Measurements from ENCODE around the gene JARID2. TPM values are rescaled to one million over a fixed set of nuclear protein-coding genes. Genes with fewer than 3 reads are reported as not detected.

The JARID2 gene
- total and polyA plus RNA-seq, 12 donors, result 2.3 to 11.6 (median 8.7) TPM

DNA sequence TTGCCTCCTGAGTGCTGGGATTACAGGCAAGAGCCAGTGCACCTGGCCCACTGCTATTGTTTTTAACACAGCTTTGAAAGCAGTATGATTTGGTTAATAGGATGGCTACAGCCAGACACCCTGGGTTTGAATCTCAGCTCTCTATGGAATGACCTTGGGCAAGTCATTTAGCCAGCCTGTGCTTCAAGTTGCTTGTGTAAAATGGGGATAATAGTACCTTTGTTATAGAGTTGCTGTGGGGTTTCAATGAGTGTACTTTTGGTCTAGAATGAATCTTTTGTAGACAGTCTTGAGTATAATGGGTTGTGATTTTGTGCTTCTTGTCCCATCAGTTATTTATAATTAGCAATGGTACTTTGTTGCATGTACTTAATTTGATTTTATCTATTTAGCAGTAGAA, 70.9 kb downstream of the JARID2 start:
- Histone ChIP-seq H3K4me1 (peaks cover 12 to 62% (median 46%) of the 10 kb centered on the region in 9 donors), H3K4me3 (no peak overlapping the region), H3K9me3 (no peaks in the 10 kb centered on the region), H3K27me3 (no peaks in the 10 kb centered on the region), H3K27ac (no peak overlapping the region), H3K36me3 (no peaks in the 10 kb centered on the region)
- ATAC-seq (no peak), DNase-seq (no peak)
- intact Hi-C loops (cut with DNase I), result no loop called here
- TF ChIP-seq, protein P1, sequence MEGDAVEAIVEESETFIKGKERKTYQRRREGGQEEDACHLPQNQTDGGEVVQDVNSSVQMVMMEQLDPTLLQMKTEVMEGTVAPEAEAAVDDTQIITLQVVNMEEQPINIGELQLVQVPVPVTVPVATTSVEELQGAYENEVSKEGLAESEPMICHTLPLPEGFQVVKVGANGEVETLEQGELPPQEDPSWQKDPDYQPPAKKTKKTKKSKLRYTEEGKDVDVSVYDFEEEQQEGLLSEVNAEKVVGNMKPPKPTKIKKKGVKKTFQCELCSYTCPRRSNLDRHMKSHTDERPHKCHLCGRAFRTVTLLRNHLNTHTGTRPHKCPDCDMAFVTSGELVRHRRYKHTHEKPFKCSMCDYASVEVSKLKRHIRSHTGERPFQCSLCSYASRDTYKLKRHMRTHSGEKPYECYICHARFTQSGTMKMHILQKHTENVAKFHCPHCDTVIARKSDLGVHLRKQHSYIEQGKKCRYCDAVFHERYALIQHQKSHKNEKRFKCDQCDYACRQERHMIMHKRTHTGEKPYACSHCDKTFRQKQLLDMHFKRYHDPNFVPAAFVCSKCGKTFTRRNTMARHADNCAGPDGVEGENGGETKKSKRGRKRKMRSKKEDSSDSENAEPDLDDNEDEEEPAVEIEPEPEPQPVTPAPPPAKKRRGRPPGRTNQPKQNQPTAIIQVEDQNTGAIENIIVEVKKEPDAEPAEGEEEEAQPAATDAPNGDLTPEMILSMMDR (IDR thresholded peaks at IDR 0.05), result no peak

DNA sequence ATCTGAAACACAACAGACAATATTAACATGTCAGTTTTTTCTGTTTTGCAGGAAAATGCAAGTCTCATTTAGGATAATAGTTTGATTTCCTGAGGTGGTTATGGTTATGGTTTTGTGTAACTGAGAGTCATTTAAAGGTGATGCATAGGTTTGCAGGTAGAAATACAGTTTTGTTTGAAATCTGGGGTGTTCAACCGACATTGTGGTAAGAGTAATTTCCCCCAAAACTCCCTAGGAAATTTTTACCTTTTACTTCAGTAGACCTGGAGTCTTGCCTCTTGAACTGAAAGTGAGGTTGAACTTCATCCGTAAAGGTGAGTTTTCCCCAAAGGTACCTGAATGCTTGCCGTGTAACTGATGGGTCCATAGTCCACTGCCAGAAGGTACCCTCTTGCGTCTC, 71.4 kb downstream of the JARID2 start:
- TF ChIP-seq, protein P1 (IDR thresholded peaks at IDR 0.05), result no peak
- intact Hi-C loops (cut with DNase I), result no loop called here
- Histone ChIP-seq H3K27ac (no peak overlapping the region), H3K9me3 (no peaks in the 10 kb centered on the region), H3K27me3 (no peaks in the 10 kb centered on the region), H3K4me3 (no peak overlapping the region), H3K36me3 (no peaks in the 10 kb centered on the region), H3K4me1 (peaks cover 12 to 59% (median 41%) of the 10 kb centered on the region in 9 donors)
- 97 to 99% methylated on average over 4 of the region's 4 CpGs for WGBS, 2 donors
- DNase-seq (no peak), ATAC-seq (no peak)

DNA sequence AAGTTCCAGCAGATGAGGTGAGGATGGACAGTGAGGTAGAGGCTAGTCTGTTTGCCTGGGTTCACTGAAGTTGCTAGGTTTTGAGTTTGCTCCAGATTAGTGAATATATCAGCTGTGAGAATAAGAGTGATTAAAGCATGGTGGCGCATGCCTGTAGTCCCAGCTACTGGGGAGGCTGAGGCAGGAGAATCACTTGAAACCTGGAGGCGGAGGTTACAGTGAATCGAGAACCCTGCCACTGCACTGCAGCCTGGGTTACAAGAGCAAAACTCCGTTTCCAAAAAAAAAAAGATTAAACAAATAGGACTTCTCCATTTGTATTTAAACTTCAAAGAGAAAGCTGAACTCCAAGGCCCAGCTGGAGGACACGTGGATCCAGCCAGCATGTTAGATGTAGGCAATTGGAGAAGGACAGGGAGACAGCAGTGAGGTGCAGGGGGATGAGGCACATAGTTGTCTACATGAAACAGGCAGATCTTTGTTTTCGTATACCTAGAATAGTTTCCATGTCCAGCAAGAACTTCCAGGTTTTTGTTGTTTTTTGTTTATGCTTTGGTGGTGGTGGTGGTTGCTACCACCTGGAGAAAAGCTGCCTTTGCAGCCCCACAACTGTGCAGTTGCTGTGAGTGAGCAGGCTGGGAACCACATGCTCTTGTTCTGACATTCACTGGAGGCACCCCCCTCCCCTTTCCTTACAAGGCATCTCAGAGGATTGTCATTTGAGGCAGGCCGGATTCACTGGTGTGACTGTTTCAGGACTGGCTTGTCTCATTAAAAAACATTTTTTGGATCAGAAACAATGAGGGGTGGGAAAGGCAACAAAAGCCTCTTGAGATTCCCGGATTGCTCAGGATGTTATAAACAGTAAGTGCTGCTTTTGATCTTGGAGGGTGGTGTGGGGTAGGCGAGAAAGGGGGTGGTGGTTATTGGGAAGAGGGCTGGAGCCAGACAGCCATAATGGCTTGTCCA, 72.3 kb downstream of the JARID2 start:
- Histone ChIP-seq H3K36me3 (no peaks in the 10 kb centered on the region), H3K4me1 (peaks cover 8 to 55% (median 41%) of the 10 kb centered on the region in 9 donors), H3K27ac (peak overlapping the region in 2 of 10 donors; percentile 19 to 22), H3K9me3 (no peaks in the 10 kb centered on the region), H3K27me3 (no peaks in the 10 kb centered on the region), H3K4me3 (no peak overlapping the region)
- peak in 5 of 8 donors; percentile 39 to 63 (median 55) for ATAC-seq
- TF ChIP-seq, protein P1 (IDR thresholded peaks at IDR 0.05), result no peak
- no peak for DNase-seq
- 64 to 70% methylated on average over 9 of the region's 9 CpGs for WGBS, 2 donors
- intact Hi-C loops (cut with DNase I), result no loop called here

DNA sequence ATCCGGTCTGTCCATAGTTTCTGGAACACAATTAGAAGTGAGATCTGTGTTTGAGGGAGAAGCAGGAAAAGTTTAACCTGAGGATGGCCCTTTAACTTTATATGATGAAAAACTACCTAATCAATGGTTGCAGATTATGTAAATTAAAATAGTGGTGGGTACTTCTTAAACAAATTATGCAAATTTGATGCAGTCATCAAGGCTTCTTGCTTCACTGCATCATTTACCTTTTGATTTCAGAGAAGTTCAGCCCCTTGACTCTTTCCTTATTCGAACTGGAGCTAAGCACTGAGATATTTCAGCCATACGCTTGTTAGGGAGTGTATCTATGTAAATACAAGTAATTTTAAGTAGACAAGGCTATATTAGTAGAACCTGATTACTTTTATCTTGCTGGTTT, 73.8 kb downstream of the JARID2 start:
- Histone ChIP-seq H3K36me3 (no peaks in the 10 kb centered on the region), H3K4me3 (no peak overlapping the region), H3K27ac (no peak overlapping the region), H3K9me3 (no peaks in the 10 kb centered on the region), H3K4me1 (peaks cover 7 to 43% (median 34%) of the 10 kb centered on the region in 9 donors), H3K27me3 (no peaks in the 10 kb centered on the region)
- ATAC-seq (no peak), DNase-seq (no peak)
- WGBS, 2 donors, result 92 to 95% methylated on average over 3 of the region's 3 CpGs
- TF ChIP-seq, protein P1 (IDR thresholded peaks at IDR 0.05), result no peak
- intact Hi-C loops (cut with DNase I), result no loop called here

All from heart right ventricle (tissue), 16 donors.